ENCODE results near the gene CHST8.
"Not testable (repeated sequence)": the region's sequence is repeated elsewhere in the genome, so short reads cannot be mapped to it uniquely, and the experiment has no call there.

CHST8 gene

DNA sequence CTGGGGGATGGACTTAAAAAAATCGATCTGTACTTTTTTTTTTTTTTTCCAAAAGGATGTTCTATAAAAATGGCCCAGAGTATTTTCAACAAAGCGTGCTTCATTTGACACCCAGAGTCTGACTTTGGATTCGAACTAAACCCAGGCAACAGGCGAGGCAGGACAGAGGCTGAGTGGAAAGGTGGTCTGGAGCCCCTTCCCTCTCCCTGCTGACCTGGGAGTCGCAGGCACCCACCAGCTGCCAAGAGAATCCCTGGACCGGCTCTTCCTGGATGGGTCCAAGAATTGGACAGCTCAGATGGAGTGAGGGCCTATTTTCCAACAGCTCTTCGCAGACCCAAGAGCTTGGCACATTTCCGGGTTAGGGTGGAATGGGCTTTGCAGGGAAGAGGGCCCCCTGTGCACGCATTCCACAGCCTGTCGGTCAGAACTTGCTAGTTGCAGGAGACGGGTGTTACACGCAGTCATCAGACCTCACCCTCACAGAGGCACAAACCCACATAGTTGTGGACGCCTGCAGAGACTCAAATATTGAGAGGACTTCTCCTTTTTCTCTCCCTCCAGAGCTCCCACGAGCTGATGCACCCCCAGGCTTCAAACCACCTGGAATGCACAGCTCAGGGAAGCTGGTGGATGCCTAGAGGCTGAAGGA, 190.1 kb downstream of the CHST8 start:
- DNase-seq (ENCODE audit: low read depth, low spot score), result no peak

DNA sequence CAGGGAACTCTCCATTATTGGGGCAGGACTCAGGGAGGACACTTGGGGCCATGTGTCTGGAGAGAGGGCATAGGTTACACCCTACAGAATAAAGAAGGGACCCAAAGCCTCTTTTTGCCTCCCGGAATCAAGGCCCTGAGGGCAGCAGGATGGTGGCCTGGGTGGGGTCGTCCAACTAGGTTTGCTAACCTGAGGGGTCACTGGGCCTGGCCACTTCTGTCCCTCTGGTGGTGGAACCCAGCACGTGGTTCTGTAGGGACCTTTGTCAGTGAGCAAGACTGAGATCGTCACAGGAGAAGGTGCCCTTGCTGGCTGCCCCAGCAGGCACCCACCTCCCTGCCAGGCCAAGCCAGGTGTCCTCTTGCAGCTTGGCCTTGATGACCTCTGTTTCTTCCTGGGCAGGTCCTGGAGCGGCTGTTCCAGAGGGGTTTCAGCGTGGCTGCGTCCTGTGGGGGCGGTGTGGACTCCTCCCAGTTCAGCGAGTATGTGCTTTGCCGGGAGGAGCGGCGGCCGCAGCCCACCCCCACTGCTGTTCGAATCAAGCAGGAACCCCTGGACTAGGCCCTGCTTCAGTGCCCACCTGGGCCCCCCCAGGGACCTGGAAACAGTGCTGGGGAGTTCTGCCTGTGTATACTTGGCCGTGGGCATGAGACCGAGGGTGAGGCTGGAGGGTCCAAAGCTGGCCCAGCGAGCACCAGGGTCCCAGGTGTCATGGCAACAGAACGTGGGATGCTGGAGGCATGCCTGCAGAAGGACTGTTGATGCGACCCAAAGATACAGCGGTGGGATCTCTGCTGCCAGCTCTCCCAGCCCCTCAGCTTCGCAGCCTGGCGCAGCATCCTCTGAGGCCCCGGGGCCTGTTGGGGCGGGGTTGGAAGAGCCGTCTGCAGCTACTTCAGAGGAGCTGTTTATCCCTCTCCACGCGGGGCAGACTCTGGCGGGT, 190.9 kb downstream of the CHST8 start:
- no peak for DNase-seq (ENCODE audit: low read depth, low spot score)

DNA sequence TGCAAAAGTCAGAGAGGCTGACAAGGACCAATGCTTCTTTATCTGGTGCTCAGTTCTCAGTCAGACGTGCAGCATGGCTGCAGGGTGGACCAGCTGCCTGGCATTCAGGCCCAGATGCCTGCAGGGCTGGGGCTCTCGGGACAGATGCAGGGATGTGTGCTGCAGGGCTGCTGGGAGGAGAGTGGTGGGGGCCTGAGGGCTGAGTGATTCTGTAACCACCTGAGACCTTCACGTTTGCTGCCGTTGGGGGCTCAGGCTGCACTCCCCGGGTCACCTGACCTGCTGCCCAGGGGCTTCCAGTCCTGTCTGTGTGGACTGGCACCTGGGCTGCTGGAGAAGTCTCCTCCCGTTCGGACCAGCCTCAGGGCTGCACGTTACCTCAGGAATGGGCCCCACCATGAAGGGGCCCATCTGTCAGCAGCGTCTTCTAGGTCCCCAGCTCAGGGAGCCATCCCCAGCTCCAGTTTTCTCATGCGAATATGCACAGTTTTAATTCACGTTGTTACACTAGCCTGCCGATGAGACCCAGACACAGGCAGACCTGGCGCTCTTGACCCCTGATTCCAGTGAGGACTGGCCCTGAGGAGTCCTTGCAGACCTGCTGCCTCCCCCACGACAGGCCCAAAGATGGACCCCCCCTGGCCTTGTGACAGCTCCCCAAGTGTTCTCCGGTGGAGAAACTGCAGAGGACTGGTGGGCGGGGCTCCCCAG, 191.8 kb downstream of the CHST8 start:
- DNase-seq (ENCODE audit: low read depth, low spot score), result no peak

DNA sequence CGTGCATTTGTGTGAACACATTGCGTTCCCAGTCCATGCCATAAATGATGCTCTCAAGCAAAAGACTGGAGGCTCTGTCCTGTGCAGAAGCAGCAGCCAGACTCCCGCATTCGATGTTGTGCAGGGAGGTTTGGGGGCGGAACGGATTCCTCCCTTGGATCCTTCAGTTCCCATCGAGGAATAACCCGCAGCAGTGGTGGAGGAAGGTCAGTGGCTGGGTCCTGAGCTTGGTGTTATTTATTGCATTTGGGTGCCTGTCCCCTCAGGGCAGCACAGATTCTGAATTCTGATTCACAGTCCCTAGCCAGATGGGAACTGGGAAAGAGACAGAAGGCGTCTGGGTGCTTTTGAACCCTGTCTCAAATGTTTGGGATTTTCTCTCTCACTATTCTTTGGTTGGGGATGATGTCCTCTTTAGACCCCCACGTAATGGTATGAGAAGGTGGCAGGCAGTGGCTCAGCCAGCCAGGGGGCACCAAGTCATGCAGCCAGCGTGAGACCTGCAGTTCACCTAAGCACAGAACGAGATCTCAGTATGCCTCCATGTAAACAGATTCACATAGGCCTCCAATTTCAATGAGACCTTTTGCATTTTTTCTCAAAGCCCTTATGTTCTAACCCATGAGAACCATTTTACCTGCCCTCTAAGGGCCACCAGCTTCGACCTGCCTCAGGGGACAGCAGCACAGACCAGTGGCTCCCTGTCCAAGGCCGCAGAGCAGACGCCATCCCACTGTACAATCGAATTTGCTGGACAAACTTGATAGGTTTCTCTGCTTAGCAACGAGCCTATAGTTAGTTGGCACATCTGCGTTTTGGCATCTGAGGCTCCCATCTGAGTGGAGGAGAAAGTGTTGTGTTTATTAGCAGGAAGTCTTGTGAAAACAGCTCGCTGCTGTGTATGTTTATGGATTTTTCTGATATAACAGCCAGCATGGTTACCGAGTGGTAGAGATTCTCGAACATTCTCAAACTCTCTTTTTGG, 192.7 kb downstream of the CHST8 start:
- DNase-seq (ENCODE audit: low read depth, low spot score), result no peak

DNA sequence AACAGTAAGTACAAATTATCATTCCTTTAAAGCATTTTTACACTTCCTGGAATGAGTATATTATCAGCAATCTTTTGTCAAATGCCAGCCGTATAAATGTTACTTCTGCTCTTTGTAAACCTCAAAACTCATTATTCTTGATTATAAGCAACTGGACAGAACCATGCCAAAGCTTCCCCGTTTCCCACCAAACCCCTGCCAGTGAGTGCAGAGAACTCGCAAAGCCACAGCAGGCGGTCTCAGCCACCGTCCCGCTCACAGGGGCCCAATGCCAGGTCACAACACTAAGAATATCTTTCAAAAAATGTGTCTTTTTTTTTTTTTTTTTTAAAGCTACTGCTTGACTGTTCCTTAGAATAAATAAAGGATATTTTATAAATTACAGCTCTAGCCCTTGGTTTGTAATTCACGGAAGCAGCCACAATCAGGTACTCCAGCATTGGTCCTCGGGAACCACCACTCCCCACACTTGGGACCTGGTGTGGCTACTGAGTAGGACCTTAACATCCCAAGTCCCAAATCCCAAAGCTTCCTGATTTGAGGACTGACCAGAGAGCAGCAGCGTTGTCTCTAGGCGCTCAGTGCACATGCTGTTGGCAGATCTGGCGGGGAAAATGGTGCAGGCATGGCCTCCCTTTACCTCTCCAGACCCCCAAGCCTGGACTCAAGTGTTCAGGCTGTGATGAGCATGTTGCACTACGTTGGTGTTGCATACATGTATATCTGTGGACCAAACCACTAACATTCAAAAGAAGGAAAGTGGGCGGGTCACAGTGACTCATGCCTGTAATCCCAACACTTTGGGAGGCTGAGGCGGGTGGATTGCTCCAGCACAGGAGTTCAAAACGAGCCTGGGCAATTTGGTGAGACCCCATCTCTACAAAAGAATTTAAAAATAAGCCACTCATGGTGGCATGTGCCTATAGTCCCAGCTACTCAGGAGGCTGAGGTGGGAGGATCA, 193.9 kb downstream of the CHST8 start:
- DNase-seq (ENCODE audit: low read depth, low spot score), result no peak

DNA sequence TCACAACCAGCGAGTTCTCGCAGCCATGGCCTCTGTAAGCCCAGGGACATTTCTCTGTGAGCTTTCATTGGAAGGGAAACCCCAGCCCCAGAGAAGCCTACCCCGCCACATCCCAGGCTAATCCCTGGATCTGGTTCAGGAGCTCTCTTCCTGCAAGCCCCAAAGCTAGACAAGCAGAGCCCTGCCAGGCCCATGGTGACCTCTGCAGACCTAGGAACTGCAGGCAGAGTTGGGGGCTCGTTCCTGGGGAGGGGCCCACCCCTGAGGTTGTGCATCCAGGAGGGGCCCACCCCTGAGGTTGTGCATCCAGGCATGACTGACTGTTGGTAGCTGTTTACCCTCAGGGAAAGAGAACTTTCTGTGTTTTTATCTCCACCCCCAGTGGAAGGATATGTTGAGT, 196.7 kb downstream of the CHST8 start:
- no peak for DNase-seq (ENCODE audit: low read depth, low spot score)

DNA sequence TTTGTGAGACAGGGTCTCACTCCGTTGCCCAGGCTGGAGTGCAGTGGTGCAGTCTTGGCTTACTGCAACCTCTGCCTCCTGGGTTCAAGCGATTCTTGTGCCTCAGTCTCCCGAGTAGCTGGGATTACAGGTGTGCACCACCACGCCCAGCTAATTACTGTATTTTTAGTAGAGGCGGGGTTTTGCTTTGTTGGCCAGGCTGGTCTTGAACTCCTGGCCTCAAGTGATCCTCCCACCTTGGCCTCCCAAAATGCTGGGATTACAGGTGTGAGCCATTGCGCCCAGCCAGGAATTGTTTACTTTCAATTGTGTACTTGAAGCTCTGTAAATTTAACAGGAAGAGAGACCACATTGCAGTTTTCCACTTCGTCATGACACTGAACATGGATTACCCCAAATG, 197.3 kb downstream of the CHST8 start:
- not testable (repeated sequence) for DNase-seq (ENCODE audit: low read depth, low spot score)

DNA sequence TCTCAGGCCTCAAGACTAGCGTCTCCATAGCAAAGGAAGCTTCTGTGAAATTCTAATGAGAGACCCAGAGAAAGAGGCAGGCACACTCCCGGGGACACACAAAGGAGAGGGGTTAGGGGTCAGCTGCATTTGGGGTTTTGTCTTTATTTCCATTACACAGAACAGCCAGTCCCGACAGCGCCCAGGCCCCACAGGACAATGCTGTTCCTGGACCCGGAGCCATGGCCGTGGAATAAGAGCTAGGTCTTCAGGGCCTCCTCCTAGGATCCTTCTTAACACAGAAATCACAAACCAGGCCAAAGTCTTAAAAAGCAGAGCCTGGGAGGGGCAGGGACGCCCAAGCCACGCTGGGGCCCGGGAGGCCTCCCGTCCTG, 197.7 kb downstream of the CHST8 start:
- DNase-seq (ENCODE audit: low read depth, low spot score), result no peak

DNA sequence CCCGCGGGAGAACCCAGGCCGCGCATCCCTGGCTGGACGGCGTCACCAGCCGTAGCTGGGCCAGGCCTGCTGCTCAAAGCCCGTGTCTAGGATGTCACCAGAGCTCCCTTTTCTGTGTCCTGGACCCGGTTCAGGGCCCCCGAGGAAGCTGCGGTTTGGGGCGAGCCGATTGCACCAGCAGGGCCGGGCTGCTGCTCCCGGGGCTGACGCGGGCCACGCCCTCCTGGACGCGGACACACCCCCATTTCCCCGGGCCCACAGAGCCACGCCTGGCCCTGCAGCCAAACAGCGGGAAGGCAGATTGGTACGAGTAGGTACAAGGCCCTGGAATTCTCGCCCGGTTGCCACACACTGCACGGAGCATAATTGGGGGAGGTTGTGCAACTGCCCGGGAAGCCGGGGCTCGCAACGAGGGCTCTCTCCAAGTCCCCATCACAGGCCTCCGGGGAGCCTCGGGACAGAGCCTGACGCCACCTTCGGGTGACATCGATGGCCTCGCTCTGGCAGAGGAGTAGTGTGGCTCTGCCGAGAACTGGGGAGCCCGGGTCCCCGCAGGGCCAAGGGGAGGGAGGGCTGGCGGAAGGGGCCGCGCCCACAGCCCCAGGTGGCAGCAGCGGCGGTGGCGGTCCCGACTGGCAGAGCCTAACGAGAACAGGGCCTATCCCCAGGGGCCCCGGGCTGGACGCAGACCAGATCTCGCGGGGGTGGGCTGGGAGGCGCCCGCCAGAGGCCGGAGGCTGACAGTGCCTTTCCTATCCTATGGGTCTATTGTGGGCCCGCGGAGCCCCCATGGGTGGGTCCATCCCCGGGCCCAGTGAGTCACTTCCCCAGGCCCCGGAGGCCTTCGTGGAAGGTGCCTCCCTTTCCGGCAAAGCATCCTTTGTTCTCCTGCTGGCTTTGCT, 198.4 kb downstream of the CHST8 start:
- no peak for DNase-seq (ENCODE audit: low read depth, low spot score)

DNA sequence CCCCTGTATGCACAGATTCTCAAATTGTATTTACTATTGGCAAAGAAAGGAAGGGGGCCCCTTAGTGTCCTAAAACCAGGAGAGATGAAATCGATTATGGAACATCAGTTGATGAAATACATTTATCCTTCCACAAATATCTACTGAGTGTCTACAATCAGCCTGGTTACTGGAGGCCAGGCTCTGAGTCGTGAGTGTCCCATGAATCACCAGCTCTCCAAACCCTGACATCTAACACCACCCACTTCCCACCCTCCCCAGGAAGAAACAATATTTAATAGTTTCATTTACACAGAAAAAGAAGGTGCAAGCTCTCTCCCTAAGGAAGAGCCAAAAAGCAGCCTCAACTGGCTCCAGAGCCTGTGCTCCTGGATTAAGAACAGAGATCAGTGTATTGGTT, 200.1 kb downstream of the CHST8 start:
- DNase-seq (ENCODE audit: low read depth, low spot score), result no peak
